Testis (tissue), 3 donors: Measurements from ENCODE around the gene MVB12A. TPM values are rescaled to one million over a fixed set of nuclear protein-coding genes. Genes with fewer than 3 reads are reported as not detected.

Experiments used
- DNase-seq: peaks from one replicate; pipeline ENCODE4 v3.0.0-alpha.2; 2019
- H3K27ac ChIP-seq, 2 donors: fragments of 200-600 bp; sonication (generic); one replicate each; pipeline ENCODE4 v1.5.1; 2019
- H3K27me3 ChIP-seq: fragments of 200-600 bp; sonication (generic); one replicate; pipeline ENCODE4 v1.5.1; 2019
- H3K36me3 ChIP-seq: fragments of 200-600 bp; sonication (generic); one replicate; pipeline ENCODE4 v1.5.1; 2017; ENCODE audit warnings: low read depth; ENCODE audit errors: missing control alignments
- H3K4me1 ChIP-seq: fragments of 200-600 bp; sonication (generic); one replicate; pipeline ENCODE4 v1.5.1; 2019
- H3K4me3 ChIP-seq, 2 donors: fragments of 200-600 bp; sonication (generic); one replicate each; pipeline ENCODE4 v1.5.1; 2017 to 2019
- H3K9me3 ChIP-seq: fragments of 200-600 bp; sonication (generic); one replicate; pipeline ENCODE4 v1.5.1; 2017
- CTCF ChIP-seq, 3 experiments: fragments of 450-650 bp in 2 of 3; fragments of 200-600 bp in 1 of 3; sonication (generic) in 1 of 3; IDR thresholded peaks; one replicate each; pipeline ENCODE4 v1.5.1; 2016 to 2019; ENCODE audit warnings: antibody characterized with exemption in 3 of 3, mild to moderate bottlenecking in 2 of 3, moderate library complexity in 1 of 3
- POLR2A ChIP-seq: fragments of 450-650 bp; IDR thresholded peaks from one replicate; pipeline ENCODE4 v1.6.1; 2017; ENCODE audit warnings: antibody characterized with exemption, mild to moderate bottlenecking, moderate library complexity
- WGBS, 2 donors: methylation state at CpG; one replicate each; pipeline ENCODE4 v1.1.5; 2018; 5-methylcytosine and 5-hydroxymethylcytosine counted together
- intact Hi-C: fragments of 100-400 bp; cut with DNase I; formaldehyde crosslinking; loops from one replicate; pipeline ENCODE4 v1.15.1; 2023; ENCODE audit warnings: low total_unique reads
- polyA plus RNA-seq: library from polyadenylated mRNA; stranded (reverse); fragments of 350-450 nt; fragmentation: Illumina TruSeq; extraction: RNeasy Lipid Tissue Mini Kit (QIAGEN cat#74804); gene quantifications from one replicate; pipeline ENCODE4 v1.2.3, GENCODE V29; 2014; ENCODE audit warnings: low read depth, low replicate concordance; ENCODE audit not compliant: insufficient read depth
- total RNA-seq, 2 donors: library from RNA; depleted of rRNA; stranded (reverse); fragments of >200 nt; gene quantifications; one replicate each; pipeline ENCODE4 v1.2.3, GENCODE V29; 2016

The MVB12A gene
- total and polyA plus RNA-seq, 3 donors from 2014 or later: 28.6 to 48.3 (median 44.0) TPM

GRCh38 chr19:17447704-17448130 lies 27.9 kb downstream of the MVB12A start:
- DNase-seq: no peak
- 23 to 24% methylated on average over 5 of the region's 5 CpGs for WGBS, 2 donors
- H3K27me3 ChIP-seq: no peaks in the 10 kb centered on the region
- peak overlapping the region in 1 of 2 donors; percentile 41 for H3K4me3 ChIP-seq
- H3K9me3 ChIP-seq: no peaks in the 10 kb centered on the region
- peak overlapping the region in 1 of 2 donors; percentile 24 for H3K27ac ChIP-seq
- peaks cover 5% of the 10 kb centered on the region for H3K4me1 ChIP-seq
- H3K36me3 ChIP-seq: no peaks in the 10 kb centered on the region
- intact Hi-C loops: no loop called here
- TF ChIP-seq CTCF (IDR thresholded peaks at IDR 0.05): no peak
- TF ChIP-seq POLR2A: no peak

- H3K4me3 ChIP-seq: peak within 1 kb of the TSS; percentile 41 to 64
- H3K27me3 ChIP-seq: no peaks in the 10 kb centered on the region
- intact Hi-C loops: no loop called here
- WGBS, 2 donors: 1% methylated on average over 31 to 60 of the region's 81 CpGs
- DNase-seq: peak; percentile 54
- no peaks in the 10 kb centered on the region for H3K9me3 ChIP-seq
- H3K36me3 ChIP-seq: no peaks in the 10 kb centered on the region
- TF ChIP-seq CTCF (IDR thresholded peaks at IDR 0.05) (peak in 2 of 3 experiments; percentile 35 to 54), POLR2A (no peak)
- H3K4me1 ChIP-seq: peaks cover 5% of the 10 kb centered on the region
- peak within 1 kb of the TSS in 1 of 2 donors; percentile 24 for H3K27ac ChIP-seq
Observed at GRCh38 chr19:17448131-17448967, 28.5 kb downstream of the MVB12A start, which contains the start of gene TMEM221. TMEM221 (minus strand) TSS chr19:17448668; CDS start chr19:17448462, 206 bp downstream.

- no peak for DNase-seq
- no peak overlapping the region for H3K27ac ChIP-seq
- no peak overlapping the region for H3K4me3 ChIP-seq
- peaks cover 5% of the 10 kb centered on the region for H3K4me1 ChIP-seq
- no peaks in the 10 kb centered on the region for H3K9me3 ChIP-seq
- 63 to 73% methylated on average over 8 of the region's 8 CpGs for WGBS, 2 donors
- intact Hi-C loops: no loop called here
- no peak for TF ChIP-seq CTCF (IDR thresholded peaks at IDR 0.05)
- TF ChIP-seq POLR2A: no peak
- no peaks in the 10 kb centered on the region for H3K36me3 ChIP-seq
- H3K27me3 ChIP-seq: no peaks in the 10 kb centered on the region
Observed at GRCh38 chr19:17450264-17451075, 30.6 kb downstream of the MVB12A start.

- H3K36me3 ChIP-seq: no peaks in the 10 kb centered on the region
- no peak for DNase-seq
- no peak for TF ChIP-seq POLR2A
- no peak for TF ChIP-seq CTCF (IDR thresholded peaks at IDR 0.05)
- no peaks in the 10 kb centered on the region for H3K27me3 ChIP-seq
- intact Hi-C loops: no loop called here
- 94 to 97% methylated on average over 4 of the region's 4 CpGs for WGBS, 2 donors
- no peak overlapping the region for H3K27ac ChIP-seq
- no peaks in the 10 kb centered on the region for H3K9me3 ChIP-seq
- peaks cover 5% of the 10 kb centered on the region for H3K4me1 ChIP-seq
- no peak overlapping the region for H3K4me3 ChIP-seq
Observed at GRCh38 chr19:17451820-17452219, 32.0 kb downstream of the MVB12A start.
